Lung (tissue), 12 donors: ENCODE measurements around the gene ZBTB11. TPM values are rescaled to one million over a fixed set of nuclear protein-coding genes. Genes with fewer than 3 reads are reported as not detected.

ENCODE experiments used
- ATAC-seq: fragments of 200-7000 bp; cut with Tn5 transposase; one replicate; pipeline ENCODE4 v1.9.1; 2020; ENCODE audit warnings: moderate number of reproducible peaks; ENCODE audit not compliant: insufficient read depth, low FRiP score
- DNase-seq, 3 donors: peaks; one replicate each; pipeline ENCODE4 v3.0.0-alpha.2; 2013 to 2017
- H3K27ac ChIP-seq, 2 donors: one replicate each; pipeline ENCODE4 v1.5.1; 2013; ENCODE audit warnings: mild to moderate bottlenecking in 2 of 2, moderate library complexity in 2 of 2, control low read depth in 1 of 2, inconsistent platforms in 1 of 2, low read depth in 1 of 2, low read length in 1 of 2
- H3K27me3 ChIP-seq, 3 donors: one replicate each; pipeline ENCODE4 v1.5.1; 2013; ENCODE audit warnings: low read length in 2 of 3; ENCODE audit not compliant: control insufficient read depth in 3 of 3, insufficient read depth in 3 of 3
- H3K36me3 ChIP-seq, 4 donors: one replicate each; pipeline ENCODE4 v1.5.1; 2013; ENCODE audit warnings: low read length in 4 of 4, mild to moderate bottlenecking in 1 of 4, moderate library complexity in 1 of 4; ENCODE audit not compliant: control insufficient read depth in 4 of 4, insufficient read depth in 4 of 4
- H3K4me1 ChIP-seq, 5 donors: one replicate each; pipeline ENCODE4 v1.5.1; 2013; ENCODE audit warnings: low read length in 5 of 5, mild to moderate bottlenecking in 2 of 5, moderate library complexity in 1 of 5; ENCODE audit not compliant: control insufficient read depth in 5 of 5, insufficient read depth in 5 of 5
- H3K4me3 ChIP-seq: one replicate; pipeline ENCODE4 v1.5.1; 2013; ENCODE audit warnings: mild to moderate bottlenecking, control low read depth, moderate library complexity
- H3K9ac ChIP-seq, 2 donors: one replicate each; pipeline ENCODE4 v1.5.1; 2013; ENCODE audit warnings: low read length in 2 of 2, control low read depth in 1 of 2; ENCODE audit not compliant: insufficient read depth in 1 of 2
- H3K9me3 ChIP-seq, 4 donors: one replicate each; pipeline ENCODE4 v1.5.1; 2013; ENCODE audit warnings: low read length in 3 of 4, mild to moderate bottlenecking in 1 of 4, moderate library complexity in 1 of 4; ENCODE audit not compliant: control insufficient read depth in 4 of 4, insufficient read depth in 3 of 4
- WGBS, 2 donors: extraction: QIAGEN DNeasy Blood & Tissue Kit; methylation state at CpG; one replicate each; pipeline ENCODE4 v1.1.7; 2013; 5-methylcytosine and 5-hydroxymethylcytosine counted together
- polyA plus RNA-seq, 2 donors: library from polyadenylated mRNA; stranded (reverse); fragments of 200-250 nt; gene quantifications; one replicate each; pipeline ENCODE4 v1.2.1, GENCODE V29; 2013
- total RNA-seq, 2 donors: library from RNA; depleted of rRNA in 1 of 2; stranded (reverse); fragments of >200 nt in 1 of 2; gene quantifications; one replicate each; pipeline ENCODE4 v1.2.1, GENCODE V29; 2014 to 2021
- TF ChIP-seq, protein P1 (sequence below): IDR thresholded peaks from 2 replicates; pipeline ENCODE4 v1.5.1; 2012; ENCODE audit warnings: mild to moderate bottlenecking; ENCODE audit errors: control extremely low read depth, extremely low read depth
- donor health status: control.
- donor health status: control.
- donor health status: Bipolar disorder and iron deficiency.
- donor health status: healthy.
- donor health status: DM: yes; HTN: yes; CAD: no.

The ZBTB11 gene
- total and polyA plus RNA-seq, 4 donors: 7.5 to 42.5 (median 11.8) TPM

DNA sequence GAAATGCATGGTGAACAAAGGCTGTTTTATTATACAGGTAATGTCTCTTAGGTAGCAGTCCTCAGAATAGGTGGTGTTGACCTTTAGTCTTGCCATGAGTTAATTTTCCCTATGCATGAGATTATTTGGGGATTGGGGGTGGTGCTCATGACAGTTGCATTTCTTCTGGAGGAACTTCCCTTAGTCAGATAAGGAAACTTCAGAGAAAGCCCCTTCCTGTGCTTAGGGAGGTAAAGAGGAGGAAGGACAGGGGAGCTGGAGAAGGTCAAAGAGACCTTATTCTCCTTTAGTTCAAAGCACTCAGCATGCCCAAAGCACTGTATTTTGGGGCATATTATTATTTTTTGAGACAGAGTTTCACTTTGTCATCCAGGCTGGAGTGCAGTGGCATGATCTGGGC, 47.7 kb downstream of the ZBTB11 start:
- DNase-seq: no peak

DNA sequence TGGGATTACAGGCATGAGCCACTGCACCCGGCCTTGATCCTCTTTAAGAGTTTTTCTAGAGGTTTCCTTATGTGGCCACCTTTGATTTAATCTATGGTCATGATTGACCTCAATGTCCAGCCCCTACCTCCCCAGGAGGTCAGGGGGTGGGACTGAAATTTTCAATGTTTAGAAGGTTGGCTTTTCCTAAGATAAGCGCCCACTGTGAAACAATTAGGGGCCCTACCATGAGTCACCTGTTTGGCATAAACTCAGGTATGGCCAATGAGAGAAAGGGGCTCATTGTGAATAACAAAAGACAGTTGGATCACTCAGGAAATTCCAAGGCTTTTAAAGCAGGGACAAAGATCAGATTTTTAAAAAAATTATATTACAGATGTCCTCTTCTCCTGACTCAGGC, 51.1 kb downstream of the ZBTB11 start:
- TF ChIP-seq, protein P1, sequence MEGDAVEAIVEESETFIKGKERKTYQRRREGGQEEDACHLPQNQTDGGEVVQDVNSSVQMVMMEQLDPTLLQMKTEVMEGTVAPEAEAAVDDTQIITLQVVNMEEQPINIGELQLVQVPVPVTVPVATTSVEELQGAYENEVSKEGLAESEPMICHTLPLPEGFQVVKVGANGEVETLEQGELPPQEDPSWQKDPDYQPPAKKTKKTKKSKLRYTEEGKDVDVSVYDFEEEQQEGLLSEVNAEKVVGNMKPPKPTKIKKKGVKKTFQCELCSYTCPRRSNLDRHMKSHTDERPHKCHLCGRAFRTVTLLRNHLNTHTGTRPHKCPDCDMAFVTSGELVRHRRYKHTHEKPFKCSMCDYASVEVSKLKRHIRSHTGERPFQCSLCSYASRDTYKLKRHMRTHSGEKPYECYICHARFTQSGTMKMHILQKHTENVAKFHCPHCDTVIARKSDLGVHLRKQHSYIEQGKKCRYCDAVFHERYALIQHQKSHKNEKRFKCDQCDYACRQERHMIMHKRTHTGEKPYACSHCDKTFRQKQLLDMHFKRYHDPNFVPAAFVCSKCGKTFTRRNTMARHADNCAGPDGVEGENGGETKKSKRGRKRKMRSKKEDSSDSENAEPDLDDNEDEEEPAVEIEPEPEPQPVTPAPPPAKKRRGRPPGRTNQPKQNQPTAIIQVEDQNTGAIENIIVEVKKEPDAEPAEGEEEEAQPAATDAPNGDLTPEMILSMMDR: no peak
- no peaks in the 10 kb centered on the region for H3K36me3 ChIP-seq
- H3K27me3 ChIP-seq: no peaks in the 10 kb centered on the region
- DNase-seq (no peak), ATAC-seq (no peak)
- H3K9ac ChIP-seq: no peak overlapping the region
- whole genome bisulfite sequencing, 2 donors: 93 to 94% methylated on average over 2 of the region's 2 CpGs
- peaks cover 0 to 2% (median 0%) of the 10 kb centered on the region in 4 donors for H3K9me3 ChIP-seq
- no peaks in the 10 kb centered on the region for H3K4me1 ChIP-seq
- no peak overlapping the region for H3K27ac ChIP-seq
- H3K4me3 ChIP-seq: no peak overlapping the region

More for the DNA sequence above, 47.7 kb downstream of the ZBTB11 start:
- H3K27ac ChIP-seq: no peak overlapping the region
- no peaks in the 10 kb centered on the region for H3K27me3 ChIP-seq
- ATAC-seq: no peak
- TF ChIP-seq, protein P1: no peak
- H3K9ac ChIP-seq: no peak overlapping the region
- H3K4me3 ChIP-seq: no peak overlapping the region
- H3K4me1 ChIP-seq: no peaks in the 10 kb centered on the region
- no peaks in the 10 kb centered on the region for H3K36me3 ChIP-seq
- H3K9me3 ChIP-seq: peaks cover 0 to 2% (median 0%) of the 10 kb centered on the region in 4 donors

DNA sequence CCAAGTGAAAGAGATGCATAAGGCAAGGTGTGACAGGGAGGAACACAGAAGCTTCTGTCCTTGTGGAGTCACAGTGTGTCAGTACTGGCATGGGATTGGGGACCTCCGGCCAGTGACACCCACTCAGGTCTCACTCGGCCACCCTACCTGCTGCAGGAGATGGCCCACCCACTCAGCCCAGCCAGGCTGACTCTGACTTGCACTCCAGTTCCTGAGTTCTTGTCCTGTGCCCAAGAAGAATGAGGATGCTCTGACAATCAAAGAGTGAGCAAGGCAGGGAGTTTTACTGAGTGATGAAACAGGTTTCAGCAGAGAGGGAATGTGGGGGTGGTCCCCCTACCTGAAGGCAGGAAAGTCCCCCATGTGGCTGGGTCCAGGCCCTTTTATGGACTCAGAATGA, 52.1 kb downstream of the ZBTB11 start:
- WGBS, 2 donors: 93 to 98% methylated on average over 2 of the region's 2 CpGs
- H3K4me1 ChIP-seq: no peaks in the 10 kb centered on the region
- TF ChIP-seq, protein P1: no peak
- no peak overlapping the region for H3K4me3 ChIP-seq
- ATAC-seq (no peak), DNase-seq (no peak)
- H3K9ac ChIP-seq: no peak overlapping the region
- H3K36me3 ChIP-seq: no peaks in the 10 kb centered on the region
- no peaks in the 10 kb centered on the region for H3K27me3 ChIP-seq
- no peak overlapping the region for H3K27ac ChIP-seq
- H3K9me3 ChIP-seq: peaks cover 0 to 2% (median 0%) of the 10 kb centered on the region in 4 donors

DNA sequence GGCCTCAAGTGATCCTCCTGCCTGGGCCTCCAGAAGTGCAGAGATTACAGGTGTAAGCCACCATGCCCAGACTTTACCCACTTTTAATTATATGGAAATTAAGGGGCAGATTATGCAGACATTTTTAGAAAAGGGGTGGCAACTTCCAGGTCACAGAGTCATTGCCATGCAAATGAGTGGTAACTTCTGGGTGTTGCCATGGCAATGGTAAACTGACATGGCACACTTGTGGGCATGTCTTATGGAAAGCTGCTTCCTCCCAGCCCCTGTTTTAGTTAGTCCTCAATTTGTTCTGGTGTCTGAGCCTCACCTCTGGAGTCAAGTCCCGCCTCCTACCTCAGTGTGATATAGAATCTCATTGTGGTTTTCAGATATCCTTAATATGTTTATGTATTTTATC, 53.3 kb downstream of the ZBTB11 start:
- Histone ChIP-seq H3K4me3 (no peak overlapping the region), H3K4me1 (no peaks in the 10 kb centered on the region), H3K36me3 (no peaks in the 10 kb centered on the region), H3K27ac (no peak overlapping the region), H3K27me3 (no peaks in the 10 kb centered on the region), H3K9me3 (peaks cover 0 to 2% (median 0%) of the 10 kb centered on the region in 4 donors), H3K9ac (no peak overlapping the region)
- DNase-seq (no peak), ATAC-seq (no peak)
- TF ChIP-seq, protein P1: no peak
- 95 to 100% methylated on average over 1 of the region's 1 CpG for WGBS, 2 donors
